Panc1 (cell line): Measurements from ENCODE around the gene TSPOAP1. TPM values are rescaled to one million over a fixed set of nuclear protein-coding genes. Genes with fewer than 3 reads are reported as not detected.

Experiments
- ATAC-seq: fragments of 200-7000 bp; cut with Tn5 transposase; 2 replicates; pipeline ENCODE4 v1.9.1; 2020; ENCODE audit warnings: mild to moderate bottlenecking, moderate library complexity
- BruUV-seq: library from RNA; stranded (reverse); fragments of 400-500 nt; replicated peaks from 2 replicates; lab custom pipeline; 2021; lab: Mats Ljungman, UMichigan
- CTCF ChIA-PET: fragments of 300-600 bp; sonication (Branson Sonifier 250); formaldehyde crosslinking; loops from one replicate; lab custom pipeline; 2022; ENCODE audit warnings: antibody characterized with exemption; lab: Charles Lee
- POLR2A ChIA-PET: fragments of 300-600 bp; sonication (Branson Sonifier 250); formaldehyde crosslinking; loops from one replicate; lab custom pipeline; 2022; ENCODE audit warnings: antibody characterized with exemption; lab: Charles Lee
- DNase-seq: peaks from one replicate; pipeline ENCODE4 v3.0.0-alpha.2; 2010; ENCODE audit warnings: low read depth, low spot score
- H3K27ac ChIP-seq: 2 replicates; pipeline ENCODE4 v1.5.1; 2011; ENCODE audit warnings: mild to moderate bottlenecking, low read length, inconsistent platforms
- H3K27me3 ChIP-seq: fragments of 200-500 bp; sonication (Bioruptor generic); 2 replicates; pipeline ENCODE4 v1.6.0; 2014; ENCODE audit warnings: low read length, inconsistent platforms; ENCODE audit not compliant: control insufficient read depth, insufficient read depth
- H3K36me3 ChIP-seq: fragments of 200-500 bp; sonication (Bioruptor generic); 2 replicates; pipeline ENCODE4 v1.5.1; 2014; ENCODE audit warnings: inconsistent platforms, mild to moderate bottlenecking, low read length, moderate library complexity; ENCODE audit not compliant: control insufficient read depth, insufficient read depth
- H3K4me1 ChIP-seq: 2 replicates; pipeline ENCODE4 v1.5.1; 2011; ENCODE audit warnings: inconsistent platforms, mild to moderate bottlenecking, low read length, moderate library complexity; ENCODE audit not compliant: control insufficient read depth, insufficient read depth
- H3K4me3 ChIP-seq, 2 experiments: 2 replicates each; pipeline ENCODE4 v1.5.1; 2011 to 2012; ENCODE audit warnings: low read depth in 2 of 2, low read length in 2 of 2, mild to moderate bottlenecking in 2 of 2, inconsistent platforms in 1 of 2, moderate library complexity in 1 of 2
- H3K9me3 ChIP-seq: fragments of 200-500 bp; sonication (Bioruptor generic); 2 replicates; pipeline ENCODE4 v1.5.1; 2014; ENCODE audit warnings: low read depth, mild to moderate bottlenecking, inconsistent platforms, low read length, moderate library complexity; ENCODE audit not compliant: control insufficient read depth, insufficient read depth
- POLR2AphosphoS5 ChIP-seq: IDR thresholded peaks from 2 replicates; pipeline ENCODE4 v1.6.1; 2012; ENCODE audit warnings: mild to moderate bottlenecking, low read depth, low read length, moderate library complexity
- SIN3A ChIP-seq: IDR thresholded peaks from 2 replicates; pipeline ENCODE4 v1.6.1; 2012; ENCODE audit warnings: low read depth, mild to moderate bottlenecking, low read length, moderate library complexity, borderline replicate concordance; ENCODE audit not compliant: insufficient read depth
- TCF7L2 ChIP-seq: IDR thresholded peaks from 2 replicates; pipeline ENCODE4 v1.6.1; 2011; ENCODE audit warnings: mild to moderate bottlenecking, low read depth, low read length, inconsistent platforms
- in situ Hi-C: cut with HindIII; loops from 2 replicates; pipeline ENCODE4 v1.10.0; 2016; ENCODE audit warnings: low sequenced_read_pairs, low pct_unique_long_range_greater_than_20kb
- intact Hi-C: fragments of 100-400 bp; cut with micrococcal nuclease; formaldehyde crosslinking; loops from one replicate; pipeline ENCODE4 v1.10.0; 2022; ENCODE audit not compliant: unreplicated experiment
- total RNA-seq: library from RNA; stranded (reverse); gene quantifications from one replicate; pipeline ENCODE4 v1.2.1, GENCODE V29; 2021; ENCODE audit not compliant: unreplicated experiment
- TF ChIP-seq, protein P1 (sequence below): fragments of 450-650 bp; IDR thresholded peaks from 2 replicates; pipeline ENCODE4 v1.5.1; 2017; ENCODE audit warnings: mild to moderate bottlenecking
- TF ChIP-seq, protein P2 (sequence below), 2 experiments: IDR thresholded peaks; 2 replicates each; pipeline ENCODE4 v1.6.1; 2011 to 2012; ENCODE audit warnings: low read depth in 2 of 2, control low read depth in 1 of 2, low read length in 1 of 2, mild to moderate bottlenecking in 1 of 2, moderate library complexity in 1 of 2; ENCODE audit not compliant: insufficient read depth in 1 of 2

Gene TSPOAP1
- total RNA-seq, 1 experiment from 2014 or later, result 0.05 TPM

DNA sequence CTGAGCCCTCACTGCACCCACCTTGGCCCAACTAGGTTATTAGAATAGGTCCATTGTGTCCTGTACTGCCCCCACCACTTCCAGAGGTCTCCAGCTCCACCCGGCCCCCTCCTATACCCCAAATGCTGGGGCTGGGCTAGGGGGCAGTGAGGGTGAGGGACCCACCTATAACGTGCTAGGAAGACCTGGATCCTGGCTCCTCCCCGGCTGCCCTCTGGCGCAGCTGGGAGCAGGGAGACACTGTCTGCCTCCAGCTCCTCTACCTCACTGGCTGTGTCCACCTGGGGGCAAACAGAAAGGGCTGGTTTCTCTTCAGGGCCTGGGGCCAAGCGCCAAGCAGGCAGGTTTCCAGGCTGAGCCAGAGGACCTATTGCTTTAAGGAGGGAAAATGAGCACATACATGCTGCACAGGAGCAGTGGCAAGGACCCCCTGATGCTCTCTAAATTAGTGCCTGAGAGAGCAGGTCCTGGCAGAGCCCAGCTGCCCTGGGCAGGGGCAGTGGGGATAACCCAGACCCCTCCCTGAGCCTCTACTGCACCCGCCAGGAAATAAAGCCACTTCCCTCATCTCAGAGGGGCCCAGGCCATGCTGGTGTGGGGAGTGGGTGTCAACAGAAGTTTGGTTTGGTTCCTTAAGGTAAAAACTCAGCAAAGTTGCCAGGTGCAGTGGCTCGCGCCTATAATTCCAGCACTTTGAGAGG, 12.2 kb downstream of the TSPOAP1 start:
- H3K36me3 ChIP-seq, result no peaks in the 10 kb centered on the region
- CTCF ChIA-PET, result interaction anchor here (0.9 to 2.2 kb wide), 7 partner anchors 24 to 146 kb away, joined by 3 to 19 read pairs (median 4); partner anchors contain the start of genes RNF43 and SUPT4H1
- intact Hi-C loops, result no loop called here
- in situ Hi-C loops, result no loop called here
- no peak overlapping the region for H3K4me3 ChIP-seq
- no peak for TF ChIP-seq TCF7L2
- no peak for TF ChIP-seq SIN3A
- TF ChIP-seq, protein P1, sequence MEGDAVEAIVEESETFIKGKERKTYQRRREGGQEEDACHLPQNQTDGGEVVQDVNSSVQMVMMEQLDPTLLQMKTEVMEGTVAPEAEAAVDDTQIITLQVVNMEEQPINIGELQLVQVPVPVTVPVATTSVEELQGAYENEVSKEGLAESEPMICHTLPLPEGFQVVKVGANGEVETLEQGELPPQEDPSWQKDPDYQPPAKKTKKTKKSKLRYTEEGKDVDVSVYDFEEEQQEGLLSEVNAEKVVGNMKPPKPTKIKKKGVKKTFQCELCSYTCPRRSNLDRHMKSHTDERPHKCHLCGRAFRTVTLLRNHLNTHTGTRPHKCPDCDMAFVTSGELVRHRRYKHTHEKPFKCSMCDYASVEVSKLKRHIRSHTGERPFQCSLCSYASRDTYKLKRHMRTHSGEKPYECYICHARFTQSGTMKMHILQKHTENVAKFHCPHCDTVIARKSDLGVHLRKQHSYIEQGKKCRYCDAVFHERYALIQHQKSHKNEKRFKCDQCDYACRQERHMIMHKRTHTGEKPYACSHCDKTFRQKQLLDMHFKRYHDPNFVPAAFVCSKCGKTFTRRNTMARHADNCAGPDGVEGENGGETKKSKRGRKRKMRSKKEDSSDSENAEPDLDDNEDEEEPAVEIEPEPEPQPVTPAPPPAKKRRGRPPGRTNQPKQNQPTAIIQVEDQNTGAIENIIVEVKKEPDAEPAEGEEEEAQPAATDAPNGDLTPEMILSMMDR, result no peak
- TF ChIP-seq, protein P2, sequence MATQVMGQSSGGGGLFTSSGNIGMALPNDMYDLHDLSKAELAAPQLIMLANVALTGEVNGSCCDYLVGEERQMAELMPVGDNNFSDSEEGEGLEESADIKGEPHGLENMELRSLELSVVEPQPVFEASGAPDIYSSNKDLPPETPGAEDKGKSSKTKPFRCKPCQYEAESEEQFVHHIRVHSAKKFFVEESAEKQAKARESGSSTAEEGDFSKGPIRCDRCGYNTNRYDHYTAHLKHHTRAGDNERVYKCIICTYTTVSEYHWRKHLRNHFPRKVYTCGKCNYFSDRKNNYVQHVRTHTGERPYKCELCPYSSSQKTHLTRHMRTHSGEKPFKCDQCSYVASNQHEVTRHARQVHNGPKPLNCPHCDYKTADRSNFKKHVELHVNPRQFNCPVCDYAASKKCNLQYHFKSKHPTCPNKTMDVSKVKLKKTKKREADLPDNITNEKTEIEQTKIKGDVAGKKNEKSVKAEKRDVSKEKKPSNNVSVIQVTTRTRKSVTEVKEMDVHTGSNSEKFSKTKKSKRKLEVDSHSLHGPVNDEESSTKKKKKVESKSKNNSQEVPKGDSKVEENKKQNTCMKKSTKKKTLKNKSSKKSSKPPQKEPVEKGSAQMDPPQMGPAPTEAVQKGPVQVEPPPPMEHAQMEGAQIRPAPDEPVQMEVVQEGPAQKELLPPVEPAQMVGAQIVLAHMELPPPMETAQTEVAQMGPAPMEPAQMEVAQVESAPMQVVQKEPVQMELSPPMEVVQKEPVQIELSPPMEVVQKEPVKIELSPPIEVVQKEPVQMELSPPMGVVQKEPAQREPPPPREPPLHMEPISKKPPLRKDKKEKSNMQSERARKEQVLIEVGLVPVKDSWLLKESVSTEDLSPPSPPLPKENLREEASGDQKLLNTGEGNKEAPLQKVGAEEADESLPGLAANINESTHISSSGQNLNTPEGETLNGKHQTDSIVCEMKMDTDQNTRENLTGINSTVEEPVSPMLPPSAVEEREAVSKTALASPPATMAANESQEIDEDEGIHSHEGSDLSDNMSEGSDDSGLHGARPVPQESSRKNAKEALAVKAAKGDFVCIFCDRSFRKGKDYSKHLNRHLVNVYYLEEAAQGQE (IDR thresholded peaks at IDR 0.05; ENCODE audit: insufficient read depth in 1 of 2, low read depth in 2 of 2, low read length in 1 of 2), result no peak
- TF ChIP-seq POLR2AphosphoS5, result no peak
- H3K27me3 ChIP-seq, result no peaks in the 10 kb centered on the region
- no peak overlapping the region for H3K27ac ChIP-seq
- DNase-seq, result no peak
- no peaks in the 10 kb centered on the region for H3K4me1 ChIP-seq
- BruUV-seq, result no TSS peak
- POLR2A ChIA-PET, result interaction anchor here (0.6 kb wide), 1 partner anchor 234 kb away, joined by 3 read pairs; no protein-coding TSS in a partner anchor
- ATAC-seq, result no peak
- H3K9me3 ChIP-seq, result no peaks in the 10 kb centered on the region

DNA sequence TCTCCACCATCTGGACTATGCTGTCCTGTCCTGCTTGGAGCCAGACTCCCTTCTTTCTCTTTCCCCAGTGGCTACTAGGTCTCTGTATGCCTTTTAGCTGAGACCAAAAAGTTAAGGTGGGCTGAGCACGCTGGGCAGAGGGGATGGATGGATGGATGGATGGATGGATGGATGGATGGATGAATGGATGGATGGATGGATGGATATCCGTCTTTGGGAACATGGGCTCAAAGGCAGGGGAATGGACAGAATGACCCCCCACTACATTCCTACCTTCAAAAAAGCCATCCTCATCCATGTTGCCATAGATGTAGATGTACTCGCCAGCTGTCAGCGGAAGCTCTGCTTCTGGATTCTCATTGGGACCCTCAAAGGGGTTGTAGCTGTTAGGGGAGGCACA, 12.8 kb downstream of the TSPOAP1 start:
- ChIA-PET CTCF (interaction anchor here (0.9 kb wide), 1 partner anchor 131 kb away, joined by 3 read pairs; no protein-coding TSS in a partner anchor), POLR2A (interaction anchor here (0.6 kb wide), 1 partner anchor 233 kb away, joined by 3 read pairs; no protein-coding TSS in a partner anchor)
- H3K27me3 ChIP-seq, result no peaks in the 10 kb centered on the region
- ATAC-seq (no peak), DNase-seq (no peak)
- in situ Hi-C loops (no loop called here), intact Hi-C loops (no loop called here)
- H3K27ac ChIP-seq, result no peak overlapping the region
- H3K36me3 ChIP-seq, result no peaks in the 10 kb centered on the region
- TF ChIP-seq, protein P2 (IDR thresholded peaks at IDR 0.05; ENCODE audit: insufficient read depth in 1 of 2, low read depth in 2 of 2, low read length in 1 of 2), result no peak
- TF ChIP-seq, protein P1, result no peak
- no peak for TF ChIP-seq SIN3A
- TF ChIP-seq POLR2AphosphoS5, result no peak
- TF ChIP-seq TCF7L2, result no peak
- H3K9me3 ChIP-seq, result no peaks in the 10 kb centered on the region
- BruUV-seq, result no TSS peak
- H3K4me1 ChIP-seq, result no peaks in the 10 kb centered on the region
- no peak overlapping the region for H3K4me3 ChIP-seq
